GM13977 (cell line): ENCODE results near the gene GALNTL6.

Experiments
- DNase-seq: peaks from one replicate; pipeline ENCODE4 v3.0.0; 2012; ENCODE audit warnings: low spot score
- in situ Hi-C: fragments of 300-500 bp; cut with MboI; formaldehyde crosslinking; loops from one replicate; pipeline ENCODE4 v1.12.0; 2022; ENCODE audit warnings: low sequenced_read_pairs, low pct_unique_long_range_greater_than_20kb, mixed read lengths, inconsistent platforms; ENCODE audit not compliant: unreplicated experiment
- TF ChIP-seq, protein P1 (sequence below): IDR thresholded peaks from 2 replicates; pipeline ENCODE4 v1.5.1; 2012; ENCODE audit warnings: mild to moderate bottlenecking, control low read depth; ENCODE audit not compliant: insufficient read depth; ENCODE audit errors: extremely low read depth, missing control alignments

The GALNTL6 gene

DNA sequence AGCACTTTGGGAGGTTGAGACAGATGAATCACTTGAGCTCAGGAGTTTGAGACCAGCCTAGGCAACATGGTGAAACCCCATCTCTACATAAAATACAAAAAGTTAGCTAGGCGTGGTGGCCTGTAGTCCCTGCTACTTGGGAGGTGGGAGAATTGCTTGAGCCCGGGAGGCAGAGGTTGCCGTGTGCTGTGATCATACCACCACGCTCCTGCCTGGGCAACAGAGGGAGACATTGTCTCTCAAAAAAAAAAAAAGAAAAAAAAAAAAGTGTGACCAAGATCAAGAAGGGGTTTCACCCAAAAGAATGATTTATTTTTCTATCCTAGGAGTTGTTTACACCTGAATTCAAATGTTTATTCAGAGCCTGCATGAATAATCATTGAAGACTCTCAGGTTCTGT is 783.0 kb downstream of the GALNTL6 start:
- in situ Hi-C loops, result no loop called here
- DNase-seq, result no peak
- TF ChIP-seq, protein P1, sequence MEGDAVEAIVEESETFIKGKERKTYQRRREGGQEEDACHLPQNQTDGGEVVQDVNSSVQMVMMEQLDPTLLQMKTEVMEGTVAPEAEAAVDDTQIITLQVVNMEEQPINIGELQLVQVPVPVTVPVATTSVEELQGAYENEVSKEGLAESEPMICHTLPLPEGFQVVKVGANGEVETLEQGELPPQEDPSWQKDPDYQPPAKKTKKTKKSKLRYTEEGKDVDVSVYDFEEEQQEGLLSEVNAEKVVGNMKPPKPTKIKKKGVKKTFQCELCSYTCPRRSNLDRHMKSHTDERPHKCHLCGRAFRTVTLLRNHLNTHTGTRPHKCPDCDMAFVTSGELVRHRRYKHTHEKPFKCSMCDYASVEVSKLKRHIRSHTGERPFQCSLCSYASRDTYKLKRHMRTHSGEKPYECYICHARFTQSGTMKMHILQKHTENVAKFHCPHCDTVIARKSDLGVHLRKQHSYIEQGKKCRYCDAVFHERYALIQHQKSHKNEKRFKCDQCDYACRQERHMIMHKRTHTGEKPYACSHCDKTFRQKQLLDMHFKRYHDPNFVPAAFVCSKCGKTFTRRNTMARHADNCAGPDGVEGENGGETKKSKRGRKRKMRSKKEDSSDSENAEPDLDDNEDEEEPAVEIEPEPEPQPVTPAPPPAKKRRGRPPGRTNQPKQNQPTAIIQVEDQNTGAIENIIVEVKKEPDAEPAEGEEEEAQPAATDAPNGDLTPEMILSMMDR, result no peak

DNA sequence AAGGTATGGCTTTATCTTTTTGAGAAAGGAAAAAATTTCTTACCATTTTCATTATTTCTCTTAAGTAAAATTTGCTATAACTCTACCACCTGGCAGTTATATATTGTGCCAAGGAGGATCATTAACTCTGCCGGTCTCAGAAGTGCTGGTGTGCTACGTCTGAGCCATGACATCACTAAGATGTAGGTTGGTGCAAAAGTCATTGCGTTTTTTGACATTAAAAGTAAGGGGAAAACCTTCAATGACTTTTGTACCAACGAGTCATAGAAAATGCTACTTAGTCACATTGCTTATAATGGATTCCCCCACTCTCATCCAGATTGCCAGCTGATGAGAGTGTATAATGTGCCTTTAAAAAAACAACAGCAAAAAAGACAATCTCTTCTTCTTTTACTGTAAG is 786.4 kb downstream of the GALNTL6 start:
- TF ChIP-seq, protein P1, result no peak
- in situ Hi-C loops, result no loop called here
- DNase-seq, result no peak

DNA sequence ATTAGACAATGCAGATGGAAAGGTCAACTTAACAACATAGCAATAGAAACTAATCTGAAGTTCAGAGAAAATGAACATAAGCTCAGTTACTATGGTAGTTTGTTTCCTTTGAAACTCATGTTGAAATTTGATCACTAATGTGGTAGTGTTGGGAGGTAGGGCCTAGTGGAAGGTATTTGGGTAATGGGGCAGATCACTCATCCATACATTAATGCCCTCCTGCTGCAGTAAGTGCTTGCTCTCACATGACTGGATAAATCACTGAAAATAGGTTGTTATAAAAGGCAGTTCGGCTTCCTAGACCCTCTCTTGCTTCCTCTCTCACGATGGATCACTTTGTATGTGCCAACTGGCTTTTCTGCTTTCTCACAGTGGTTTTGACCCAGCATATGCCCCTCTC is 788.0 kb downstream of the GALNTL6 start:
- TF ChIP-seq, protein P1, result no peak
- in situ Hi-C loops, result no loop called here
- no peak for DNase-seq

DNA sequence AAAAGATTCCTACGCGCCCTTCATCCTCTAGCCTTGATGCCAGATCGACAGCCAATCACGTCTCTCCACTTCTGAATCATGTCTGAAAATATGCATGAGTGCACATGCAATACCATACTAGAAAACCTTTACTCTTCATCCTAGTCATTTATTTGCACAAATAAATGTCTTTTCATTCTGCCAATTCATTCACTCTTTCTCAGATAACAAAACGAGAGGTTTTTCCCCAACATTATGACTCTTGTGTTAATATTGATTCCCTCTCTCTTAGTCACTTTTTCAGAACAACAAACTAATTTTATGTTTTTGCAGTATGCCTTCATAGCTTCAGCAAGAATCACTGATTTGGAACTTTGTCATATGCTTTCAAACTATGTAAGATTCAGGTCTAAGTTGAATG is 806.0 kb downstream of the GALNTL6 start:
- no peak for DNase-seq
- TF ChIP-seq, protein P1, result no peak
- in situ Hi-C loops, result no loop called here

DNA sequence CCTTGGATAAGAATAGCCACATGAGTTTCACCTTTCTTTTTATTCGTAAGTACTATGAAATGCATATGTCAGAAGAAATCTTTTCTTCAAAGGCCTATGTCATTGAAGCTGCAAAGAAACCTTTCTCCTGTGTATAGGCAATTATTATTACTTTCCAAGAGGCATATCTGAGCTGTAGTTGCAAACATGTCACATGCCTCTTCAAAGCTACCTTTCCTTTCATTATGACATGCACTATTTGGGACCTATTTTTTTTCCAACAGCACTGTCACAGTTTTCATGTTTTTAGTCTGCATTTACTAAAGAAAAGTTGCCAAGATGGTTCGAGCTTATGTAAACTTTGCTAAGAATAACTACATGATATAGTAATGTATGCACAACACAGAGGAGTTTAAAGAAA is 806.6 kb downstream of the GALNTL6 start:
- in situ Hi-C loops, result no loop called here
- no peak for DNase-seq
- TF ChIP-seq, protein P1, result no peak

DNA sequence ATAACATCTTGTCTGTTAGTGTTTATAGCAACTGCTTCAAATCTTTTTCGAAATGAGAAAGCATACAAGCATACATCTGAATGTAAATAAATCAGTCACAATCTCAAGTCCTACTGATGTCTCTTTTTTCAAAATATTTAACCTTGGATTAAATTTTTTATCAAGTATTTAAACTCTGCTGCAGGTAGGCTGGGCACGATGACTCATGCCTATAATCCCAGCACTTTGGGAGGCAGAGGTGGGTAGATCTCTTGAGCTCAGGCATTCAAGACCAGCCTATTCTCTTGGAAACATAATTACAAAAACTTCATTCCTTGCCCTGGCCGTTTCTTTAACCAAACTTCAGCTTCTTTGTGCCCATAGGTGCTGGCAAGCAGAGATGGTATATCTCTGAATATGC is 815.1 kb downstream of the GALNTL6 start:
- DNase-seq, result no peak
- in situ Hi-C loops, result no loop called here
- TF ChIP-seq, protein P1, result no peak

DNA sequence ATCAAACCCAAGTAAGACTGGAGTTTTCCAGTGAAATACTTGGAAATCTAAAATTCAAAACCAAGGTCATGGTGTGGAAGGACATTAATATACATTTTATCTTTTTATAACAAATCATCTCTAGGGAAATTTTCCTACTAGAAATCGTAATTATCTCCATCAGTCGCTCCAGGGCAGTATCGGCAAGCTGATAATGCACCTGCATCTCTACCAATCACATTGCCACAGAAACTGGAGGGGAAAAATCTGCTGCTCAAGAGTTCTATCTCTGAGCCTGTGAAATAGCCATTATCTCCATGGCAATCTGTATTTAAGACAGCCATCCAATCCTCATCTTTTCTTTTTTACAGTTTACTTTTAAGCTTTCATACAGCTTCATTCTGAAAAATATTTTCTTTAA is 817.1 kb downstream of the GALNTL6 start:
- TF ChIP-seq, protein P1, result no peak
- DNase-seq, result no peak
- in situ Hi-C loops, result no loop called here
